Osteoblast (primary cell): ENCODE measurements around the gene COMMD1. TPM values are rescaled to one million over a fixed set of nuclear protein-coding genes. Genes with fewer than 3 reads are reported as not detected.
"Not testable (repeated sequence)": the region's sequence is repeated elsewhere in the genome, so short reads cannot be mapped to it uniquely, and the experiment has no call there.

Source experiments
- DNase-seq: peaks from one replicate; pipeline ENCODE4 v3.0.0; 2011; ENCODE audit warnings: low spot score, mixed read lengths; ENCODE audit not compliant: insufficient read length; ENCODE audit errors: missing footprints
- H2AFZ ChIP-seq: 2 replicates; pipeline ENCODE4 v1.6.0; 2011; ENCODE audit warnings: mild to moderate bottlenecking, low read length
- H3K27ac ChIP-seq: 2 replicates; pipeline ENCODE4 v1.5.1; 2011; ENCODE audit warnings: mild to moderate bottlenecking, low read depth, low read length, moderate library complexity
- H3K27me3 ChIP-seq: 2 replicates; pipeline ENCODE4 v1.6.0; 2012; ENCODE audit warnings: mild to moderate bottlenecking, control low read depth, inconsistent platforms, low read length, moderate library complexity; ENCODE audit not compliant: insufficient read depth
- H3K36me3 ChIP-seq: 2 replicates; pipeline ENCODE4 v1.5.1; 2011; ENCODE audit warnings: mild to moderate bottlenecking, low read length, control low read depth, moderate library complexity; ENCODE audit not compliant: insufficient read depth
- H3K4me1 ChIP-seq: 2 replicates; pipeline ENCODE4 v1.5.1; 2011; ENCODE audit warnings: mild to moderate bottlenecking, low read length, control low read depth, moderate library complexity; ENCODE audit not compliant: insufficient read depth
- H3K4me2 ChIP-seq: 2 replicates; pipeline ENCODE4 v1.6.0; 2011; ENCODE audit warnings: mild to moderate bottlenecking, low read length; ENCODE audit not compliant: insufficient read depth
- H3K4me3 ChIP-seq: fragments of 200-600 bp; sonication (generic); 3 replicates; pipeline ENCODE4 v1.5.1; 2012; ENCODE audit warnings: mild to moderate bottlenecking, low read length, inconsistent platforms; ENCODE audit not compliant: insufficient read depth
- H3K79me2 ChIP-seq: 2 replicates; pipeline ENCODE4 v1.6.0; 2012; ENCODE audit warnings: mild to moderate bottlenecking, low read length, control low read depth, inconsistent platforms; ENCODE audit not compliant: insufficient read depth
- H3K9me3 ChIP-seq: 2 replicates; pipeline ENCODE4 v1.5.1; 2011; ENCODE audit warnings: low read depth, low read length, control low read depth
- H4K20me1 ChIP-seq: 2 replicates; pipeline ENCODE4 v1.6.0; 2012; ENCODE audit warnings: mild to moderate bottlenecking, low read length, control low read depth; ENCODE audit not compliant: insufficient read depth
- total RNA-seq: library from RNA; depleted of rRNA; stranded (reverse); fragments of >200 nt; gene quantifications from 2 replicates; pipeline ENCODE4 v1.2.3, GENCODE V29; 2012
- TF ChIP-seq, protein P1 (sequence below): IDR thresholded peaks from 2 replicates; pipeline ENCODE4 v1.5.1; 2011; ENCODE audit warnings: mild to moderate bottlenecking, low read depth, low read length, moderate library complexity; ENCODE audit errors: extremely low read depth

Gene COMMD1
- total RNA-seq, 1 donor, result 51.8 TPM

DNA sequence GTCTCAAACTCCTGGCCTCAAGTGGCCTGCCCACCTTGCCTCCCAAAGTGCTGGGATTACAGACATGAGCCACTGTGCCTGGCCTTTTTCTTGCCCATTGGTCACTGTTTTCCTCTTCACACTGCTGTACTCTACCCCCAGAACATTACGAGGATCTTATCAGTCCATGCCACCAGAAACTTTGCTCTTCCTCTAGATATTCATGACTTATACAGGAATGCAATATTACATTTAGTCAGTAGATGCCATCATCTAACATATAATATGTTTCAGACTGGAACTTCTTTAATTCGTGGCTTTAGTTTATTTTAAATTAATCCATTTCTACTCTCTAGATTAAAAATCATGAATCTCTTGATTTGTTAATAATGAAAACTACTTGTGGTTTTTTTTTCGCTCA is 135.5 kb downstream of the COMMD1 start:
- no peak overlapping the region for H2AFZ ChIP-seq
- H3K79me2 ChIP-seq, result no peaks in the 10 kb centered on the region
- H3K4me2 ChIP-seq, result no peak overlapping the region
- no peaks in the 10 kb centered on the region for H3K9me3 ChIP-seq
- no peak for DNase-seq
- no peak overlapping the region for H3K27ac ChIP-seq
- no peaks in the 10 kb centered on the region for H3K27me3 ChIP-seq
- H3K36me3 ChIP-seq, result no peaks in the 10 kb centered on the region
- TF ChIP-seq, protein P1, sequence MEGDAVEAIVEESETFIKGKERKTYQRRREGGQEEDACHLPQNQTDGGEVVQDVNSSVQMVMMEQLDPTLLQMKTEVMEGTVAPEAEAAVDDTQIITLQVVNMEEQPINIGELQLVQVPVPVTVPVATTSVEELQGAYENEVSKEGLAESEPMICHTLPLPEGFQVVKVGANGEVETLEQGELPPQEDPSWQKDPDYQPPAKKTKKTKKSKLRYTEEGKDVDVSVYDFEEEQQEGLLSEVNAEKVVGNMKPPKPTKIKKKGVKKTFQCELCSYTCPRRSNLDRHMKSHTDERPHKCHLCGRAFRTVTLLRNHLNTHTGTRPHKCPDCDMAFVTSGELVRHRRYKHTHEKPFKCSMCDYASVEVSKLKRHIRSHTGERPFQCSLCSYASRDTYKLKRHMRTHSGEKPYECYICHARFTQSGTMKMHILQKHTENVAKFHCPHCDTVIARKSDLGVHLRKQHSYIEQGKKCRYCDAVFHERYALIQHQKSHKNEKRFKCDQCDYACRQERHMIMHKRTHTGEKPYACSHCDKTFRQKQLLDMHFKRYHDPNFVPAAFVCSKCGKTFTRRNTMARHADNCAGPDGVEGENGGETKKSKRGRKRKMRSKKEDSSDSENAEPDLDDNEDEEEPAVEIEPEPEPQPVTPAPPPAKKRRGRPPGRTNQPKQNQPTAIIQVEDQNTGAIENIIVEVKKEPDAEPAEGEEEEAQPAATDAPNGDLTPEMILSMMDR, result no peak
- H3K4me3 ChIP-seq, result no peak overlapping the region
- H4K20me1 ChIP-seq, result no peaks in the 10 kb centered on the region
- H3K4me1 ChIP-seq, result no peaks in the 10 kb centered on the region

DNA sequence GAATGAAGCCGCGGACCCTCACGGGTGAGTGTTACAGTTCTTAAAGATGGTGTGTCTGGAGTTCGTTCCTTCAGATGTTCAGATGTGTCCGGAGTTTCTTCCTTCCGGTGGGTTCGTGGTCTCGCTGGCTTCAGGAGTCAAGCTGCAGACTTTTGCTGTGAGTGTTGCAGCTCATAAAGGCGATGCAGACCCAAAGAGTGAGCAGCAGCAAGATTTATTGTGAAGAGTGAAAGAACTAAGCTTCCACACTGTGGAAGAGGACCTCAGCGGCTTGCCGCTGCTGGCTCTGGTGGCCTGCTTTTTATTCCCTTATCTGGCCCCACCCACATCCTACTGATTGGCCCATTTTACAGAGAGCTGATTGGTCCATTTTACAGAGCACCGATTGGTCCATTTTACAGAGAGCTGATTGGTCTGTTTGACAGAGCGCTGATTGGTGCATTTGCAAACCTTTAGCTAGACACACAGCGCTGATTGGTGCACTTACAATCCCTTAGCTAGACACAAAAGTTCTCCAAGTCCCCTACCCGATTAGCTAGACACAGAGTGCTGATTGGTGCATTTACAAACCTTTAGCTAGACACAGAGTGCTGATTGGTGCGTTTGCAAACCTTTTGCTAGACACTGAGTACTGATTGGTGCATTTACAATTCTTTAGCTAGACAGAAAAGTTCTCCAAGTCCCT is 136.4 kb downstream of the COMMD1 start:
- not testable (repeated sequence) for H3K27ac ChIP-seq, H3K79me2 ChIP-seq, H3K27me3 ChIP-seq, H3K4me1 ChIP-seq, H4K20me1 ChIP-seq, H3K36me3 ChIP-seq, H3K9me3 ChIP-seq, H2AFZ ChIP-seq, H3K4me2 ChIP-seq, DNase-seq, H3K4me3 ChIP-seq

DNA sequence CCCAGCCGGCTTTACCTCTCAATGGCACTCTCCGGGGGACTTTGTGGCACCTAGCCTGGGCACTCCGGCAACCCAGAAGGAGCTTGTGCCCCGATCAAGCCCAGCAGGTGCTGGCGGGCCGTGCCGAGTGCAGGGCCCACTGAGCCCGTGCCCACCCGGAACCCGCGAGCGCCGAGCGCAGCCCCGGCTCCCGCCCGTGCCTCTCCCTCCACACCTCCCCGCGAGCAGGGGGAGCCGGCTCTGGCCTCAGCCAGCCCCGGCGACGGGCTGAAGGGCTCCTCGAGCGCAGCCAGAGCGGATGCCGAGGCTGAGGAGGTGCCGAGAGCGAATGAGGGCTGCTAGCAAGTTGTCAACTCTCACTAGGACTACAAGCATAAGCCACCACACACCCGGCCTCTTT is 136.9 kb downstream of the COMMD1 start:
- Histone ChIP-seq H3K4me2 (no peak overlapping the region), H2AFZ (no peak overlapping the region), H3K27ac (no peak overlapping the region), H3K27me3 (no peaks in the 10 kb centered on the region), H3K4me1 (no peaks in the 10 kb centered on the region), H3K36me3 (no peaks in the 10 kb centered on the region), H3K4me3 (no peak overlapping the region), H3K9me3 (no peaks in the 10 kb centered on the region), H4K20me1 (no peaks in the 10 kb centered on the region), H3K79me2 (no peaks in the 10 kb centered on the region)
- DNase-seq, result no peak
- TF ChIP-seq, protein P1, result no peak

DNA sequence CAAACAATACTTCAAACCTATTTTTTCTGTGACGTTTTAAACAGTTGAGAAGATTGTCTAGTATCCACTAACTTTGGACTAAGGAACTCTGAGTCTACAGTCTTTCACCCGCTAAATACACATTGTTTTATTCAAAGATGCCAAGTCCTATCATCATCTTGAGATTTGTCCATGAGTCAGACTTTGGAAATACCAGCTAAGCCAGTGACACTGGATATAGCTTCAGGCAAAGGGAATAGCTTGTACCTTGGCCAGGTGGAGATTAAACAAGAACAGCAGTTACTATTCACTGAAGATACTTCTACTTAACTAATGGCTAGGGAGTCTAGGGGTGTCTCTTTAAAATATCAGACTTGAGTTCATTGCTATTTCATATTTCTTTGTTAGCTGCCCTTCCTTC is 137.5 kb downstream of the COMMD1 start:
- H3K4me3 ChIP-seq, result no peak overlapping the region
- H3K4me1 ChIP-seq, result no peaks in the 10 kb centered on the region
- H3K27ac ChIP-seq, result no peak overlapping the region
- H2AFZ ChIP-seq, result no peak overlapping the region
- no peaks in the 10 kb centered on the region for H3K36me3 ChIP-seq
- H4K20me1 ChIP-seq, result no peaks in the 10 kb centered on the region
- peak; percentile 55 for DNase-seq
- no peaks in the 10 kb centered on the region for H3K27me3 ChIP-seq
- H3K4me2 ChIP-seq, result no peak overlapping the region
- H3K9me3 ChIP-seq, result no peaks in the 10 kb centered on the region
- TF ChIP-seq, protein P1, result no peak
- no peaks in the 10 kb centered on the region for H3K79me2 ChIP-seq
